HG02642 (cell line): ENCODE measurements around the gene OASL.

Experiments
- ATAC-seq: cut with Tn5 transposase; IDR thresholded peaks from one replicate; pipeline ENCODE4 v1.9.1; 2021; ENCODE audit warnings: mild to moderate bottlenecking; ENCODE audit not compliant: unreplicated experiment, poor library complexity

OASL gene

GRCh38 chr12:120972870-120973543, 66.0 kb downstream of the OASL start:
- ATAC-seq, result no peak

GRCh38 chr12:120971299-120972180, 67.5 kb downstream of the OASL start:
- no peak for ATAC-seq

- ATAC-seq, result no peak
These were observed 68.7 kb downstream of the OASL start for GRCh38 chr12:120970310-120970709.
